Muscle layer of duodenum (tissue), 2 donors: ENCODE measurements around the gene FBH1.

Source experiments
- H3K27ac ChIP-seq: one replicate; pipeline ENCODE4 v1.7.0; 2013; ENCODE audit warnings: mild to moderate bottlenecking, low read length
- H3K27me3 ChIP-seq: one replicate; pipeline ENCODE4 v1.7.0; 2013; ENCODE audit warnings: low read depth, mild to moderate bottlenecking, control low read depth, low read length
- H3K36me3 ChIP-seq, 2 donors: one replicate each; pipeline ENCODE4 v1.7.0; 2013; ENCODE audit warnings: low read length in 2 of 2, control low read depth in 1 of 2, mild to moderate bottlenecking in 1 of 2; ENCODE audit not compliant: insufficient read depth in 2 of 2, control insufficient read depth in 1 of 2
- H3K4me1 ChIP-seq, 2 donors: one replicate each; pipeline ENCODE4 v1.7.0; 2013; ENCODE audit warnings: low read length in 2 of 2, mild to moderate bottlenecking in 2 of 2, control low read depth in 1 of 2, moderate library complexity in 1 of 2; ENCODE audit not compliant: insufficient read depth in 2 of 2, control insufficient read depth in 1 of 2
- H3K4me3 ChIP-seq, 2 donors: one replicate each; pipeline ENCODE4 v1.7.0; 2013; ENCODE audit warnings: low read length in 2 of 2, low read depth in 1 of 2, mild to moderate bottlenecking in 1 of 2
- H3K9me3 ChIP-seq, 2 donors: one replicate each; pipeline ENCODE4 v1.7.0; 2013; ENCODE audit warnings: low read length in 2 of 2, control low read depth in 1 of 2, mild to moderate bottlenecking in 1 of 2; ENCODE audit not compliant: control insufficient read depth in 1 of 2
- donor health status: healthy.

The FBH1 gene

GRCh38 chr10:5882961-5883360 lies 7.1 kb upstream of the FBH1 start:
- Histone ChIP-seq H3K4me1 (peaks cover 1 to 10% of the 10 kb centered on the region in 2 donors), H3K27ac (no peak overlapping the region), H3K4me3 (no peak overlapping the region), H3K36me3 (peaks cover 15 to 24% of the 10 kb centered on the region in 2 donors), H3K9me3 (no peaks in the 10 kb centered on the region), H3K27me3 (no peaks in the 10 kb centered on the region)

GRCh38 chr10:5885619-5886018 lies 4.4 kb upstream of the FBH1 start:
- no peak overlapping the region for H3K4me3 ChIP-seq
- H3K9me3 ChIP-seq, result no peaks in the 10 kb centered on the region
- peaks cover 9 to 17% of the 10 kb centered on the region in 2 donors for H3K4me1 ChIP-seq
- H3K27ac ChIP-seq, result no peak overlapping the region
- no peaks in the 10 kb centered on the region for H3K27me3 ChIP-seq
- H3K36me3 ChIP-seq, result peaks cover 14 to 18% of the 10 kb centered on the region in 2 donors

- H3K4me3 ChIP-seq, result no peak overlapping the region
- H3K27me3 ChIP-seq, result no peaks in the 10 kb centered on the region
- H3K27ac ChIP-seq, result no peak overlapping the region
- H3K4me1 ChIP-seq, result peaks cover 14 to 31% of the 10 kb centered on the region in 2 donors
- H3K36me3 ChIP-seq, result peaks cover 14 to 16% of the 10 kb centered on the region in 2 donors
- no peaks in the 10 kb centered on the region for H3K9me3 ChIP-seq
Observed at GRCh38 chr10:5887029-5887428, 3.0 kb upstream of the FBH1 start.

GRCh38 chr10:5887641-5888040 lies 2.4 kb upstream of the FBH1 start:
- Histone ChIP-seq H3K27ac (no peak overlapping the region), H3K27me3 (no peaks in the 10 kb centered on the region), H3K4me3 (peak overlapping the region; percentile 75 to 87), H3K36me3 (peaks cover 9 to 10% of the 10 kb centered on the region in 2 donors), H3K9me3 (no peaks in the 10 kb centered on the region), H3K4me1 (peaks cover 14 to 36% of the 10 kb centered on the region in 2 donors)

- H3K27me3 ChIP-seq, result no peaks in the 10 kb centered on the region
- H3K9me3 ChIP-seq, result no peaks in the 10 kb centered on the region
- peak overlapping the region; percentile 75 to 87 for H3K4me3 ChIP-seq
- H3K36me3 ChIP-seq, result peaks cover 4% of the 10 kb centered on the region in 2 donors
- no peak overlapping the region for H3K27ac ChIP-seq
- H3K4me1 ChIP-seq, result peaks cover 14 to 36% of the 10 kb centered on the region in 2 donors
Observed at GRCh38 chr10:5888351-5888750, 1.7 kb upstream of the FBH1 start.

GRCh38 chr10:5888843-5889623 lies 1.0 kb upstream of the FBH1 start:
- peaks cover 14 to 36% of the 10 kb centered on the region in 2 donors for H3K4me1 ChIP-seq

GRCh38 chr10:5890452-5890915 lies 441 bp downstream of the FBH1 start:
- Histone ChIP-seq H3K27me3 (no peaks in the 10 kb centered on the region), H3K9me3 (no peaks in the 10 kb centered on the region), H3K27ac (peak overlapping the region; percentile 54), H3K4me1 (peaks cover 14 to 36% of the 10 kb centered on the region in 2 donors), H3K4me3 (peak overlapping the region; percentile 73 to 74), H3K36me3 (peaks cover 5 to 9% of the 10 kb centered on the region in 2 donors)

More at GRCh38 chr10:5888843-5889623, 1.0 kb upstream of the FBH1 start:
- Histone ChIP-seq H3K9me3 (no peaks in the 10 kb centered on the region), H3K36me3 (peaks cover 1 to 2% of the 10 kb centered on the region in 2 donors), H3K27me3 (no peaks in the 10 kb centered on the region), H3K27ac (no peak overlapping the region), H3K4me3 (peak overlapping the region; percentile 75 to 87)

GRCh38 chr10:5891009-5891408 lies 966 bp downstream of the FBH1 start:
- no peaks in the 10 kb centered on the region for H3K9me3 ChIP-seq
- peaks cover 10 to 12% of the 10 kb centered on the region in 2 donors for H3K36me3 ChIP-seq
- peak overlapping the region; percentile 73 to 74 for H3K4me3 ChIP-seq
- peak overlapping the region; percentile 54 for H3K27ac ChIP-seq
- no peaks in the 10 kb centered on the region for H3K27me3 ChIP-seq
- peaks cover 14 to 36% of the 10 kb centered on the region in 2 donors for H3K4me1 ChIP-seq

GRCh38 chr10:5892007-5892406 lies 2.0 kb downstream of the FBH1 start:
- Histone ChIP-seq H3K4me1 (peaks cover 14 to 36% of the 10 kb centered on the region in 2 donors), H3K9me3 (no peaks in the 10 kb centered on the region), H3K4me3 (no peak overlapping the region), H3K27ac (no peak overlapping the region), H3K36me3 (peaks cover 13 to 19% of the 10 kb centered on the region in 2 donors), H3K27me3 (no peaks in the 10 kb centered on the region)

- no peaks in the 10 kb centered on the region for H3K27me3 ChIP-seq
- H3K36me3 ChIP-seq, result peaks cover 17 to 19% of the 10 kb centered on the region in 2 donors
- H3K9me3 ChIP-seq, result no peaks in the 10 kb centered on the region
- no peak overlapping the region for H3K4me3 ChIP-seq
- peaks cover 9 to 22% of the 10 kb centered on the region in 2 donors for H3K4me1 ChIP-seq
- H3K27ac ChIP-seq, result no peak overlapping the region
Observed at GRCh38 chr10:5893321-5893720, 3.3 kb downstream of the FBH1 start.

- H3K4me1 ChIP-seq, result peaks cover 4 to 19% of the 10 kb centered on the region in 2 donors
Observed at GRCh38 chr10:5894403-5894802, 4.4 kb downstream of the FBH1 start.

More at GRCh38 chr10:5894403-5894802, 4.4 kb downstream of the FBH1 start:
- Histone ChIP-seq H3K36me3 (peaks cover 17 to 25% of the 10 kb centered on the region in 2 donors), H3K9me3 (no peaks in the 10 kb centered on the region), H3K27me3 (no peaks in the 10 kb centered on the region), H3K27ac (no peak overlapping the region), H3K4me3 (no peak overlapping the region)
